ENCODE data around the gene KLHL15. TPM values are rescaled to one million over a fixed set of nuclear protein-coding genes. Genes with fewer than 3 reads are reported as not detected.

Gene KLHL15, protein sequence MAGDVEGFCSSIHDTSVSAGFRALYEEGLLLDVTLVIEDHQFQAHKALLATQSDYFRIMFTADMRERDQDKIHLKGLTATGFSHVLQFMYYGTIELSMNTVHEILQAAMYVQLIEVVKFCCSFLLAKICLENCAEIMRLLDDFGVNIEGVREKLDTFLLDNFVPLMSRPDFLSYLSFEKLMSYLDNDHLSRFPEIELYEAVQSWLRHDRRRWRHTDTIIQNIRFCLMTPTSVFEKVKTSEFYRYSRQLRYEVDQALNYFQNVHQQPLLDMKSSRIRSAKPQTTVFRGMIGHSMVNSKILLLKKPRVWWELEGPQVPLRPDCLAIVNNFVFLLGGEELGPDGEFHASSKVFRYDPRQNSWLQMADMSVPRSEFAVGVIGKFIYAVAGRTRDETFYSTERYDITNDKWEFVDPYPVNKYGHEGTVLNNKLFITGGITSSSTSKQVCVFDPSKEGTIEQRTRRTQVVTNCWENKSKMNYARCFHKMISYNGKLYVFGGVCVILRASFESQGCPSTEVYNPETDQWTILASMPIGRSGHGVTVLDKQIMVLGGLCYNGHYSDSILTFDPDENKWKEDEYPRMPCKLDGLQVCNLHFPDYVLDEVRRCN
- 26.6 TPM for total RNA-seq

DNA sequence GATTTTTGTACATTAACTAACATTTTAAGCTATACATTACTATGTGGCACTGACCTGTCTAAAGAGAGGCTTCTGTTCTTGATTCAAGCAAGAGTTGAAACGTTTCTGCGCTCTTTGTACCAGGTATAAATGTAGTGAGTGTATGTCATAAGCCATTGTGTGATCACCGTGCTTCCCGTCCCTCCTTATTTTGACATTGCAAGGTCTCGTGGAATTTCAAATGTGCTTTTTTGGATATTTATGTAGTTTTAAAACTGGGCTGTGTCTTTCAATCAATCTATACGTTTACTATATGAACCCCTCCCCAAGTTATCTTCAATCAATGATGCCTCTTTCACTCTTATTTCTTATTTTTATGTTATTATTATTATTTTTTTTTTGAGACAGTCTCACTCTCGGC is at the start of gene KLHL15:
Gene KLHL15, minus strand, starts transcription at position 101 of the 400 bp plus-strand sequence. CDS start 20,493 bp downstream, outside the sequence.

DNA sequence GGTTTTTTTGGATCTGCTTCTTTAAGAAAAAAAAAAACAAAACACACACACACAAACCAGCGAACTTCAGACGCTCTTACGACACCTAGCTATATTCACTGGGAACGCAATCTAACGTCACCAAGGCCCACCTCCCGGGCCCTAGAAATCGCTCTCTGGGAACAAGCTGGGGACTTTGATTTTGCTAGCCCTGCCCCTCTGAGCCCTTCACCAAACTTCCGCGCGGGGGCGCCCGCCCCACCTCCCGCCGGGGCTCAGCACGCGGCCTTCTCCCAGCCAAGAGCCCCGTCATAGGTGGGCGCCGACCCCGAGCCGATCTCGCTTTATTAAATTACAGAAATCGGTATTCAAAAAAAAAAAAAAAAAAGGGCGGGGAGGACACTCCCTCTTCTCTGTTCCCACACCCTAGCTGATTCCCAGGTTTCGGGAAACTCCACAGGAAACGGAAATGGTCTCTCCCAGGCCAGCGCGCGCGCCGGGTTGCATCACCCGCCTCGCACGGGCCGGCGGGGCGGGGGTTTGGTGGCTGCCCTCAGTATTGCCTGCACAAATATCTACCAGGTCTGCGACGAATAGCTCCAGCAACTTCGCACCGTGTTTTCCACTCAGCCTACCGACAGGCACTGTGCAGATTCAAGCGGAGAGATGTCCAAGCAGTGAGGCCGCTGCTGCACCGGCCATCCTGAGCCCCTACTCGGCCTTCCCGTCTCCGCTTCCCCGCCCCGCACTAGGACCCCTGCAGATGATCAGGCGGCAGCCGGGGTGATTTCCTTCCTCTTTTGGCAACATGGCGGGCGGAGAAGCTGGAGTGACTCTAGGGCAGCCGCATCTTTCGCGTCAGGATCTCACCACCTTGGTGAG is 27.4 kb upstream of the KLHL15 start, which contains the start of gene EIF2S3:
Gene EIF2S3, plus strand, starts transcription at position 775 of the 861 bp plus-strand sequence. Its CDS starts 13 bp downstream, at position 788.

Other genes starting within 250 kb of the KLHL15 start
- gene SAT1, start 244.0 kb downstream of the KLHL15 start, total RNA-seq = 66.0 TPM
- gene APOO, start 119.2 kb downstream of the KLHL15 start, total RNA-seq = 32.9 TPM
- gene CXorf58, start 119.2 kb downstream of the KLHL15 start, total RNA-seq = not detected
- 142 TPM for gene EIF2S3, start 27.8 kb upstream of the KLHL15 start, total RNA-seq
- 48.8 TPM for gene ZFX, start 122.5 kb upstream of the KLHL15 start, total RNA-seq

All from parietal lobe (tissue), 1 donor.